Measurements from ENCODE around the gene WSCD2.

Gene WSCD2

GRCh38 chr12:108239378-108239777, 110.3 kb downstream of the WSCD2 start:
- no peak for DNase-seq

- no peak for DNase-seq
These were observed 111.1 kb downstream of the WSCD2 start for GRCh38 chr12:108240027-108240785.

GRCh38 chr12:108240928-108241327, 111.8 kb downstream of the WSCD2 start:
- DNase-seq = no peak

- no peak for DNase-seq
These were observed 113.1 kb downstream of the WSCD2 start for GRCh38 chr12:108241986-108242703.

- no peak for DNase-seq
These were observed 118.0 kb downstream of the WSCD2 start for GRCh38 chr12:108247130-108247529.

GRCh38 chr12:108248011-108248410, 118.9 kb downstream of the WSCD2 start:
- DNase-seq = no peak

GRCh38 chr12:108252523-108252922, 123.4 kb downstream of the WSCD2 start:
- DNase-seq = no peak

- no peak for DNase-seq
These were observed 124.5 kb downstream of the WSCD2 start for GRCh38 chr12:108253540-108253939.

GRCh38 chr12:108254030-108254429, 124.9 kb downstream of the WSCD2 start:
- no peak for DNase-seq

- no peak for DNase-seq
These were observed 125.6 kb downstream of the WSCD2 start for GRCh38 chr12:108254517-108255251.

- DNase-seq = no peak
These were observed 126.1 kb downstream of the WSCD2 start for GRCh38 chr12:108255252-108255602.

GRCh38 chr12:108257004-108257403, 127.9 kb downstream of the WSCD2 start:
- DNase-seq = no peak

GRCh38 chr12:108257610-108258106, 128.6 kb downstream of the WSCD2 start:
- DNase-seq = no peak

GRCh38 chr12:108260039-108260438, 131.0 kb downstream of the WSCD2 start:
- DNase-seq = no peak

- DNase-seq = no peak
These were observed 131.9 kb downstream of the WSCD2 start for GRCh38 chr12:108260969-108261368.

GRCh38 chr12:108265505-108265904, 136.4 kb downstream of the WSCD2 start:
- no peak for DNase-seq

- DNase-seq = no peak
These were observed 137.0 kb downstream of the WSCD2 start for GRCh38 chr12:108266131-108266530.

GRCh38 chr12:108267450-108267849, 138.4 kb downstream of the WSCD2 start:
- DNase-seq = no peak

- peak; percentile 37 for DNase-seq
These were observed 139.3 kb downstream of the WSCD2 start for GRCh38 chr12:108268397-108268796.

- DNase-seq = no peak
These were observed 140.1 kb downstream of the WSCD2 start for GRCh38 chr12:108269224-108269623.

GRCh38 chr12:108270035-108270848, 141.2 kb downstream of the WSCD2 start:
- DNase-seq = no peak

GRCh38 chr12:108270849-108271143, 141.7 kb downstream of the WSCD2 start:
- DNase-seq = no peak

Measured in CD4-positive, alpha-beta T cell treated with Interferon gamma for 1 hour (primary cell).